ENCODE data around the gene ECM1.

Gene ECM1

GRCh38 chr1:150507912-150508864, at the start of gene ECM1:
ECM1 (plus strand) TSS chr1:150508109; CDS start chr1:150508210, 101 bp downstream.
- Histone ChIP-seq H3K36me3 (ENCODE audit: control insufficient read depth, insufficient read depth, low read length) (no peaks in the 10 kb centered on the region), H3K27me3 (ENCODE audit: control insufficient read depth, insufficient read depth, low read length) (no peaks in the 10 kb centered on the region), H3K9me3 (ENCODE audit: control insufficient read depth, low read length) (no peaks in the 10 kb centered on the region), H3K9ac (ENCODE audit: low read length) (peak within 1 kb of the TSS; percentile 54), H3K4me3 (ENCODE audit: low read length) (no peak within 1 kb of the TSS), H3K4me1 (ENCODE audit: control insufficient read depth, insufficient read depth, low read length) (peaks cover 18% of the 10 kb centered on the region)

GRCh38 chr1:150464422-150464826, 43.5 kb upstream of the ECM1 start:
- Histone ChIP-seq H3K36me3 (ENCODE audit: control insufficient read depth, insufficient read depth, low read length) (no peaks in the 10 kb centered on the region), H3K9ac (ENCODE audit: low read length) (no peak overlapping the region), H3K4me1 (ENCODE audit: control insufficient read depth, insufficient read depth, low read length) (no peaks in the 10 kb centered on the region), H3K9me3 (ENCODE audit: control insufficient read depth, low read length) (no peaks in the 10 kb centered on the region), H3K4me3 (ENCODE audit: low read length) (no peak overlapping the region), H3K27me3 (ENCODE audit: control insufficient read depth, insufficient read depth, low read length) (no peaks in the 10 kb centered on the region)

GRCh38 chr1:150466964-150467363, 40.9 kb upstream of the ECM1 start:
- H3K9ac ChIP-seq (ENCODE audit: low read length): no peak overlapping the region
- no peak overlapping the region for H3K4me3 ChIP-seq (ENCODE audit: low read length)
- H3K4me1 ChIP-seq (ENCODE audit: control insufficient read depth, insufficient read depth, low read length): peaks cover 7% of the 10 kb centered on the region
- H3K36me3 ChIP-seq (ENCODE audit: control insufficient read depth, insufficient read depth, low read length): peaks cover 4% of the 10 kb centered on the region
- H3K9me3 ChIP-seq (ENCODE audit: control insufficient read depth, low read length): no peaks in the 10 kb centered on the region
- no peaks in the 10 kb centered on the region for H3K27me3 ChIP-seq (ENCODE audit: control insufficient read depth, insufficient read depth, low read length)

GRCh38 chr1:150469291-150469690, 38.6 kb upstream of the ECM1 start:
- H3K36me3 ChIP-seq (ENCODE audit: control insufficient read depth, insufficient read depth, low read length): peaks cover 14% of the 10 kb centered on the region
- H3K9me3 ChIP-seq (ENCODE audit: control insufficient read depth, low read length): no peaks in the 10 kb centered on the region
- H3K4me1 ChIP-seq (ENCODE audit: control insufficient read depth, insufficient read depth, low read length): peaks cover 7% of the 10 kb centered on the region
- no peak overlapping the region for H3K4me3 ChIP-seq (ENCODE audit: low read length)
- H3K27me3 ChIP-seq (ENCODE audit: control insufficient read depth, insufficient read depth, low read length): no peaks in the 10 kb centered on the region
- no peak overlapping the region for H3K9ac ChIP-seq (ENCODE audit: low read length)

- H3K4me1 ChIP-seq (ENCODE audit: control insufficient read depth, insufficient read depth, low read length): peaks cover 14% of the 10 kb centered on the region
- H3K9me3 ChIP-seq (ENCODE audit: control insufficient read depth, low read length): no peaks in the 10 kb centered on the region
Observed at GRCh38 chr1:150472601-150473200, 35.2 kb upstream of the ECM1 start.

GRCh38 chr1:150473659-150474058, 34.2 kb upstream of the ECM1 start:
- H3K4me1 ChIP-seq (ENCODE audit: control insufficient read depth, insufficient read depth, low read length): peaks cover 21% of the 10 kb centered on the region
- H3K9me3 ChIP-seq (ENCODE audit: control insufficient read depth, low read length): no peaks in the 10 kb centered on the region
- no peak overlapping the region for H3K9ac ChIP-seq (ENCODE audit: low read length)
- H3K27me3 ChIP-seq (ENCODE audit: control insufficient read depth, insufficient read depth, low read length): no peaks in the 10 kb centered on the region
- H3K4me3 ChIP-seq (ENCODE audit: low read length): no peak overlapping the region
- peaks cover 14% of the 10 kb centered on the region for H3K36me3 ChIP-seq (ENCODE audit: control insufficient read depth, insufficient read depth, low read length)

More at GRCh38 chr1:150472601-150473200, 35.2 kb upstream of the ECM1 start:
- peaks cover 14% of the 10 kb centered on the region for H3K36me3 ChIP-seq (ENCODE audit: control insufficient read depth, insufficient read depth, low read length)
- no peaks in the 10 kb centered on the region for H3K27me3 ChIP-seq (ENCODE audit: control insufficient read depth, insufficient read depth, low read length)
- H3K9ac ChIP-seq (ENCODE audit: low read length): no peak overlapping the region
- H3K4me3 ChIP-seq (ENCODE audit: low read length): no peak overlapping the region

- no peaks in the 10 kb centered on the region for H3K9me3 ChIP-seq (ENCODE audit: control insufficient read depth, low read length)
- H3K4me1 ChIP-seq (ENCODE audit: control insufficient read depth, insufficient read depth, low read length): peaks cover 21% of the 10 kb centered on the region
- H3K9ac ChIP-seq (ENCODE audit: low read length): no peak overlapping the region
- H3K4me3 ChIP-seq (ENCODE audit: low read length): no peak overlapping the region
- H3K36me3 ChIP-seq (ENCODE audit: control insufficient read depth, insufficient read depth, low read length): peaks cover 14% of the 10 kb centered on the region
- no peaks in the 10 kb centered on the region for H3K27me3 ChIP-seq (ENCODE audit: control insufficient read depth, insufficient read depth, low read length)
Observed at GRCh38 chr1:150474869-150475268, 33.0 kb upstream of the ECM1 start.

- H3K4me1 ChIP-seq (ENCODE audit: control insufficient read depth, insufficient read depth, low read length): peaks cover 15% of the 10 kb centered on the region
- no peak overlapping the region for H3K9ac ChIP-seq (ENCODE audit: low read length)
- no peaks in the 10 kb centered on the region for H3K9me3 ChIP-seq (ENCODE audit: control insufficient read depth, low read length)
- H3K27me3 ChIP-seq (ENCODE audit: control insufficient read depth, insufficient read depth, low read length): no peaks in the 10 kb centered on the region
- H3K36me3 ChIP-seq (ENCODE audit: control insufficient read depth, insufficient read depth, low read length): peaks cover 12% of the 10 kb centered on the region
- no peak overlapping the region for H3K4me3 ChIP-seq (ENCODE audit: low read length)
Observed at GRCh38 chr1:150476754-150477153, 31.2 kb upstream of the ECM1 start.

- Histone ChIP-seq H3K4me1 (ENCODE audit: control insufficient read depth, insufficient read depth, low read length) (peaks cover 15% of the 10 kb centered on the region), H3K36me3 (ENCODE audit: control insufficient read depth, insufficient read depth, low read length) (peaks cover 6% of the 10 kb centered on the region), H3K4me3 (ENCODE audit: low read length) (no peak overlapping the region), H3K27me3 (ENCODE audit: control insufficient read depth, insufficient read depth, low read length) (no peaks in the 10 kb centered on the region), H3K9me3 (ENCODE audit: control insufficient read depth, low read length) (no peaks in the 10 kb centered on the region), H3K9ac (ENCODE audit: low read length) (no peak overlapping the region)
Observed at GRCh38 chr1:150477320-150477719, 30.6 kb upstream of the ECM1 start.

- no peaks in the 10 kb centered on the region for H3K27me3 ChIP-seq (ENCODE audit: control insufficient read depth, insufficient read depth, low read length)
- H3K9me3 ChIP-seq (ENCODE audit: control insufficient read depth, low read length): no peaks in the 10 kb centered on the region
- no peak overlapping the region for H3K9ac ChIP-seq (ENCODE audit: low read length)
- no peak overlapping the region for H3K4me3 ChIP-seq (ENCODE audit: low read length)
- H3K36me3 ChIP-seq (ENCODE audit: control insufficient read depth, insufficient read depth, low read length): peaks cover 3% of the 10 kb centered on the region
- H3K4me1 ChIP-seq (ENCODE audit: control insufficient read depth, insufficient read depth, low read length): peaks cover 15% of the 10 kb centered on the region
Observed at GRCh38 chr1:150477733-150478132, 30.2 kb upstream of the ECM1 start.

GRCh38 chr1:150479370-150479769, 28.5 kb upstream of the ECM1 start:
- no peak overlapping the region for H3K9ac ChIP-seq (ENCODE audit: low read length)
- no peaks in the 10 kb centered on the region for H3K27me3 ChIP-seq (ENCODE audit: control insufficient read depth, insufficient read depth, low read length)
- peaks cover 15% of the 10 kb centered on the region for H3K4me1 ChIP-seq (ENCODE audit: control insufficient read depth, insufficient read depth, low read length)
- H3K9me3 ChIP-seq (ENCODE audit: control insufficient read depth, low read length): no peaks in the 10 kb centered on the region
- no peak overlapping the region for H3K4me3 ChIP-seq (ENCODE audit: low read length)
- no peaks in the 10 kb centered on the region for H3K36me3 ChIP-seq (ENCODE audit: control insufficient read depth, insufficient read depth, low read length)

- Histone ChIP-seq H3K4me1 (ENCODE audit: control insufficient read depth, insufficient read depth, low read length) (peaks cover 15% of the 10 kb centered on the region), H3K9me3 (ENCODE audit: control insufficient read depth, low read length) (no peaks in the 10 kb centered on the region), H3K4me3 (ENCODE audit: low read length) (no peak overlapping the region), H3K36me3 (ENCODE audit: control insufficient read depth, insufficient read depth, low read length) (no peaks in the 10 kb centered on the region), H3K27me3 (ENCODE audit: control insufficient read depth, insufficient read depth, low read length) (no peaks in the 10 kb centered on the region), H3K9ac (ENCODE audit: low read length) (no peak overlapping the region)
Observed at GRCh38 chr1:150479927-150480352, 28.0 kb upstream of the ECM1 start.

All from mucosa of stomach (tissue), 1 donor.